ENCODE results near the gene BPIFB4.

Gene BPIFB4

GRCh38 chr20:33062105-33062824 lies 17.2 kb upstream of the BPIFB4 start:
- no peak for DNase-seq

- no peak for DNase-seq
Observed at GRCh38 chr20:33062825-33063149, 16.7 kb upstream of the BPIFB4 start.

GRCh38 chr20:33063271-33063670 lies 16.2 kb upstream of the BPIFB4 start:
- no peak for DNase-seq

DNA sequence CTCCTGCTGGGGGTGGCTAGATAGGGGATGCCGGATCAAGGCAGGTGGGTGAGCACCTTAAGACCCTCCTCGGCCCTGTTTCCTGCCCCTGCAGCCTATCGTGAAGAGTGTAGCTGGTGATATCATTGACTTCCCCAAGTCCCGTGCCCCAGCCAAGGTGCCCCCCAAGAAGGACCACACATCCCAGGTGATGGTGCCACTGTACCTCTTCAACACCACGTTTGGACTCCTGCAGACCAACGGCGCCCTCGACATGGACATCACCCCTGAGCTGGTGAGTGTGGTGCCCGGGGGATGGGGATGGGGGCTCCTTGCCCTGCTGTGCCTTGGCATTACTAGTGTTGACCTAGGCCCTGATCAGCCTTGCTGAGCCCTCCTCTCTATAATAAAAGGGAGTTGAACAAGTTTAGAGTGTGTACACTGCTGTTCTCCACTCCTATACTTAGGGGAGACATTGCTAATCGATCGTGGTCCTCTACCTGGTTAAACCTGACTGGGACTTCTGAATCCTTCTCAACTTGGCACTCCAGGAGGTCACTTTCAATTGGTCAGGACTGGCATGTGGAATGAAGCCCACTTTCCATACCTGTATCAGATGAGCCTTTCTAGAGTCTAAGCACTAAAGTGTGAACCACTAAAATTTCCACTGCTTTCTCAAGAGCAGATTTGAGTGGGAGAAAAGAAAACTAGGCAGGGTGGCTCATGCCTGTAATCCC lies 14.7 kb upstream of the BPIFB4 start:
- DNase-seq: no peak

DNA sequence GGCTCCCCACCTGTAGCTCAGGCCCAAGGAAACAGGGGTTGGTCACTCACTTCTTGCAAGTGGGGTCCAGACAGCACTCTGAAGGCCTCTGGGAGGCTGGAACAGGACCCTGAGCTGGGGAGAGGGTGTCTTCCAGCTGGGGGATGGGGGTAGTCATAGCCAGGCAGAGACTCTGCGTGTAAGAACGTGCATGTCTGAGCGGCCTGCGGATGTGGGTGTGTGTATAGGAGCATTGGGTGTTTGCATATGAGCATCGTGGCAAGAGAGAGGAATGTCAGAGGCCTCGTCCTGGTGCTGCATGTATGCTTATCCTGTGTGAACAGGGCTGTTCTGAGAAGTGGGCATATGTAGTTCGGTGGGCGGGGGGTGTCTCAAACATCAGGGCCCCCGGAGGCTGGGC lies 13.7 kb upstream of the BPIFB4 start:
- DNase-seq: no peak

GRCh38 chr20:33067806-33068205 lies 11.6 kb upstream of the BPIFB4 start:
- no peak for DNase-seq

DNA sequence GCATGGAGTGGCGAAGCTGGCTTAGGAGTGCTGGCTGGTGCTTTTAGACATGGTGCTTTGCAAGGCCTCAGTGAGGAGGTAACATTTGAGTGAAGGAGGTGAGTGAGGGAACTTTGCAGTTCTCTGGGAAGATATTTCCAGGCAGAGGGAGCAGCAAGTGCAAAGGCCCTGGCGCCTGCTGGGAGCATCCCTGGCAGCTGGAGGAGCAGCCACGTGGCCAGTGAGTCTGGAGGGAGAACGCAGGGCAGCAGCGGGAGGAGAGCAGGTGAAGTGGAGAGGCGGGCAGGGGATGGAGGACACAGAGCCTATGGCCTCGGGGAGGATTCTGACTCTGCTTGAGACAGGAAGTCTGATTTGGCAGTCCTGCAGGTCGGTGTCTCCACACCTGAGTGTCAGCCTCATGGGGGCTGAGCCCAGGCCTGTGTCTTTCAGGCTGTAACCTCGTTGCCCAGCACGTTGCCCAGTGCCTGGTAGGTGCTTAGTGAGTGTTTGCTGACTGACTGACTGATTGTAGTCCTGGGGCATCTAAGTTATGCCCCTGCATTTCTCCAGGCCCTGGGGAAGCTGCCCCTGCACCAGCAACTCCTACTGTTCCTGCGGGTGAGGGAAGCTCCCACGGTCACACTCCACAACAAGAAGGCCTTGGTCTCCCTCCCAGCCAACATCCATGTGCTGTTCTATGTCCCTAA lies 11.0 kb upstream of the BPIFB4 start:
- DNase-seq: no peak

- DNase-seq: no peak
Observed at GRCh38 chr20:33069673-33070072, 9.8 kb upstream of the BPIFB4 start.

DNA sequence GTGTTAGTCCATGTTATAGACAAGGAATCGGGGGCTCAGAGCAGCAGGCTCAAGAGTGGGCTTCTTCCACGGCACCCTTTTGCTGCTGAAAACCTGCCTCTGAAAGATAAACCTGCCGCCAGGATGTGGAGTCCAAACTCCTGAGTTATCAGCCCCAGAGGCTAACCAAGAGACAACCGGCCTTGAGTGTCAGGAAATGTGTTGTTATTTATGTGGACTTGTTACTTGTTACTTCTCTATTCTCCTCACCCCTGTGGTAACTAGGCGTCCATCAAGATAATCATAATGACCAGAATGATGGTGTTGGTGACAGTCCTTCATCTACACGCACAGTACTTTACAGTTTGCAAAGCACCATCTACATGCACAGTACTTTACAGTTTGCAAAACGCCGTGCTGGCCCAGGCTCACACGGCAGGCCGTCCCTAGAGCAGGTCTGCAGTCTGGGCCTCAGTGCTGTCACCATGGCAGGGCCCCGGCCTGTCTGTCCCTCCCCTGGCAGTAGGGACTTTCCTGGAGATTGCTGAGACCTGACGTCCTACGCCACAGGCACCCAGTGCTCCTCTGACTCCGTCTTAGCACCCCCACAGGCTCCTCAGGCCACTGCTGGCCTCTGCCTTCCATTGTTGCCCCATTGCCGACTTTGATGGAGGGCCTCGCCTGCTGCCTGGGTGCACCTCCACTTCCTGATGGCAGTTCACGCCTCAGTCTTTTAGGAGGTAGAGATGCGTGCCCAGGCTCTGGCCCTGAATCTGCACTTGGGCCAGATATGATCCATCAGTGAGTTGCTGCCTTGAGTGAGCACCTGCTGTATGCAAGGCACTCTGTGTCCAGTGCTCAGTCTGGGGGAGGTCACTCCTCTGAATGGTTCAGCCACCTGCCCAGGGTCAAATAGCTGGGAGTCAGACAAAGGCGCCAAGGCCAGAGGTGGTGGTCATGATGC lies 9.1 kb upstream of the BPIFB4 start:
- no peak for DNase-seq

GRCh38 chr20:33071198-33071597 lies 8.2 kb upstream of the BPIFB4 start:
- DNase-seq: no peak

GRCh38 chr20:33072362-33072761 lies 7.1 kb upstream of the BPIFB4 start:
- DNase-seq: no peak

- DNase-seq: no peak
Observed at GRCh38 chr20:33072813-33073212, 6.6 kb upstream of the BPIFB4 start.

DNA sequence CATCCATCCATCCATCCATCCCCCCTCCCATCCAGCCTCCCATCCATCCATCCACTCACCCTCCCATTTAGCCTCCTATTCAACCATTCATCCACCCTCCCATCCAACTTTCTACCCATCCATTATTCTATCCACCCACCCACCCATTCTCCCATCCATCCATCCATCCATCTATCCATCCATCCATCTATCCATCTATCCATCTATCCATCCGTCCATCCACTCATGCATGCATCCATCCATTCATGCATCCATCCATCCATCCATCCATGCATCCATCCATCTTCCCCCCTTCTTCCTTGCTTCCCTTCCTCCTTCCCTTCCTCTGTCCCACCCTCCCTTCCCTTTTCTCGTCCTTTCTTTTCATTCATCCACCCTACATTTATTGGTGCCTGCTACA lies 4.8 kb upstream of the BPIFB4 start:
- no peak for DNase-seq

GRCh38 chr20:33075281-33075680 lies 4.2 kb upstream of the BPIFB4 start:
- DNase-seq: no peak

- no peak for DNase-seq
Observed at GRCh38 chr20:33076662-33077372, 2.6 kb upstream of the BPIFB4 start.

- DNase-seq: no peak
Observed at GRCh38 chr20:33081411-33082154, 2.1 kb downstream of the BPIFB4 start.

GRCh38 chr20:33082546-33082945 lies 3.1 kb downstream of the BPIFB4 start:
- DNase-seq: no peak

- DNase-seq: no peak
Observed at GRCh38 chr20:33083544-33084340, 4.3 kb downstream of the BPIFB4 start.

DNA sequence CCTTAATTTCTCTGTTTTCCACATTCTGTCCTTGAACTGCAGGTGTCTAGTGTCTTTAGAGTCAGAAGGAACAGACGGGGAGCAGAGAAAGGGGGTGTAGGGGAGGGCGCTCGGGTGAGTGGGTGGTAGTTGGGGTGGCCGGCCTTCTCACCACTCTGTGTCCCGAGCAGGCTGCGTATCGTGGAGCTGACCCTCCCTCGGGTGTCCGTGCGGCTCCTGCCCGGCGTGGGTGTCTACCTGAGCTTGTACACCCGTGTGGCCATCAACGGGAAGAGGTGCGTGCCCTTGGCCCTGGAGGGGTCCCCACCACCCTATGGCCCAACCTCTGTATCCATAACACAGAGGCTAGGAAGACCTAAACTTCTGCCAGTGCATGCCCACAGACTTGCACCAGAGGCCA lies 5.3 kb downstream of the BPIFB4 start:
- DNase-seq: no peak

GRCh38 chr20:33086052-33086722 lies 6.7 kb downstream of the BPIFB4 start:
- no peak for DNase-seq
